H1 (cell line): ENCODE measurements around the gene C9orf50. TPM values are rescaled to one million over a fixed set of nuclear protein-coding genes. Genes with fewer than 3 reads are reported as not detected.

Source experiments
- ASH2L ChIP-seq: fragments of 200-600, 300-600 bp; sonication (generic); IDR thresholded peaks from one replicate; pipeline ENCODE4 v1.7.1; 2017; ENCODE audit warnings: low read length
- BCL11A ChIP-seq, 2 experiments: IDR thresholded peaks; one replicate each; pipeline ENCODE4 v1.6.1; 2011; ENCODE audit warnings: low read depth in 2 of 2, low read length in 2 of 2, mild to moderate bottlenecking in 2 of 2
- CBX8 ChIP-seq: fragments of 300-800, 300-1000 bp; sonication (generic); IDR thresholded peaks from 2 replicates; pipeline ENCODE4 v1.7.1; 2016; ENCODE audit warnings: low read depth, low read length, borderline replicate concordance
- EGR1 ChIP-seq: IDR thresholded peaks from 2 replicates; pipeline ENCODE4 v1.6.1; 2011; ENCODE audit warnings: low read depth, low read length, borderline replicate concordance
- HDAC6 ChIP-seq: IDR thresholded peaks from one replicate; pipeline ENCODE4 v1.7.1; 2012; ENCODE audit warnings: low read depth, mild to moderate bottlenecking, inconsistent platforms, low read length, moderate library complexity
- KDM1A ChIP-seq: fragments of 200-600, 300-600 bp; sonication (generic); IDR thresholded peaks from 2 replicates; pipeline ENCODE4 v1.7.1; 2016; ENCODE audit warnings: mild to moderate bottlenecking, low read length, borderline replicate concordance
- PHF8 ChIP-seq: fragments of 200-600 bp; sonication (generic); conservative IDR thresholded peaks from 2 replicates; pipeline ENCODE4 v1.7.1; 2012; ENCODE audit warnings: low read depth, mild to moderate bottlenecking, inconsistent platforms, low read length, moderate library complexity
- POLR2AphosphoS5 ChIP-seq: IDR thresholded peaks from 2 replicates; pipeline ENCODE4 v1.6.1; 2011; ENCODE audit warnings: low read depth, low read length
- RXRA ChIP-seq: IDR thresholded peaks from 2 replicates; pipeline ENCODE4 v1.6.1; 2011; ENCODE audit warnings: low read depth, mild to moderate bottlenecking, low read length, moderate library complexity; ENCODE audit not compliant: insufficient read depth
- SAP30 ChIP-seq: fragments of 300-600 bp; sonication (generic); IDR thresholded peaks from 2 replicates; pipeline ENCODE4 v1.7.1; 2012; ENCODE audit warnings: low read length, moderate library complexity, mild to moderate bottlenecking, inconsistent platforms; ENCODE audit not compliant: insufficient read depth, insufficient replicate concordance
- SP1 ChIP-seq: IDR thresholded peaks from 2 replicates; pipeline ENCODE4 v1.6.1; 2011; ENCODE audit warnings: low read depth, low read length
- SUZ12 ChIP-seq: fragments of 200-600 bp; sonication (generic); IDR thresholded peaks from 2 replicates; pipeline ENCODE4 v1.6.1; 2012; ENCODE audit warnings: mild to moderate bottlenecking, inconsistent platforms, low read length, moderate library complexity, mixed read lengths
- TBP ChIP-seq: IDR thresholded peaks from 2 replicates; pipeline ENCODE4 v1.6.1; 2011; ENCODE audit warnings: low read depth, low read length, improper control_type of control experiment
- YY1 ChIP-seq: IDR thresholded peaks from 2 replicates; pipeline ENCODE4 v1.6.1; 2011; ENCODE audit warnings: low read depth, mild to moderate bottlenecking, low read length
- polyA plus RNA-seq, 7 experiments: library from polyadenylated mRNA; depleted of rRNA in 3 of 7; stranded (reverse) in 5 of 7; unstranded in 2 of 7; fragments of >200 nt in 5 of 7; fragments of 200-250 nt in 2 of 7; gene quantifications; 1 replicate in 5 of 7; 2 replicates in 1 of 7; 4 replicates in 1 of 7; pipeline versions ENCODE4 v1.2.1 to v1.2.3, GENCODE V29; 2011 to 2013; ENCODE audit warnings: missing spikeins in 2 of 7, mixed read lengths in 2 of 7
- total RNA-seq: library from RNA; stranded (reverse); fragmentation: NEBNext Ultra II Directional; extraction: Animal tissue kit (Norgen Biotek cat#: 25700); gene quantifications from 2 replicates; pipeline ENCODE4 v1.2.1, GENCODE V29; 2021
- TF ChIP-seq, protein P1 (sequence below): IDR thresholded peaks from 2 replicates; pipeline ENCODE4 v1.6.1; 2012; ENCODE audit warnings: inconsistent platforms
- TF ChIP-seq, protein P2 (sequence below), 3 experiments: IDR thresholded peaks; 1 replicate in 2 of 3; 2 replicates in 1 of 3; pipeline versions ENCODE4 v1.5.1 to v1.6.1; 2011; ENCODE audit warnings: low read length in 3 of 3, mild to moderate bottlenecking in 3 of 3, inconsistent platforms in 2 of 3, low read depth in 1 of 3, moderate library complexity in 1 of 3; ENCODE audit not compliant: insufficient read depth in 1 of 3; ENCODE audit errors: control extremely low read depth in 1 of 3

C9orf50 gene
- total and polyA plus RNA-seq, 2 of the 8 experiments (the other 6 are each of a cell fraction or from before 2014, with no cell fraction given): not detected

DNA sequence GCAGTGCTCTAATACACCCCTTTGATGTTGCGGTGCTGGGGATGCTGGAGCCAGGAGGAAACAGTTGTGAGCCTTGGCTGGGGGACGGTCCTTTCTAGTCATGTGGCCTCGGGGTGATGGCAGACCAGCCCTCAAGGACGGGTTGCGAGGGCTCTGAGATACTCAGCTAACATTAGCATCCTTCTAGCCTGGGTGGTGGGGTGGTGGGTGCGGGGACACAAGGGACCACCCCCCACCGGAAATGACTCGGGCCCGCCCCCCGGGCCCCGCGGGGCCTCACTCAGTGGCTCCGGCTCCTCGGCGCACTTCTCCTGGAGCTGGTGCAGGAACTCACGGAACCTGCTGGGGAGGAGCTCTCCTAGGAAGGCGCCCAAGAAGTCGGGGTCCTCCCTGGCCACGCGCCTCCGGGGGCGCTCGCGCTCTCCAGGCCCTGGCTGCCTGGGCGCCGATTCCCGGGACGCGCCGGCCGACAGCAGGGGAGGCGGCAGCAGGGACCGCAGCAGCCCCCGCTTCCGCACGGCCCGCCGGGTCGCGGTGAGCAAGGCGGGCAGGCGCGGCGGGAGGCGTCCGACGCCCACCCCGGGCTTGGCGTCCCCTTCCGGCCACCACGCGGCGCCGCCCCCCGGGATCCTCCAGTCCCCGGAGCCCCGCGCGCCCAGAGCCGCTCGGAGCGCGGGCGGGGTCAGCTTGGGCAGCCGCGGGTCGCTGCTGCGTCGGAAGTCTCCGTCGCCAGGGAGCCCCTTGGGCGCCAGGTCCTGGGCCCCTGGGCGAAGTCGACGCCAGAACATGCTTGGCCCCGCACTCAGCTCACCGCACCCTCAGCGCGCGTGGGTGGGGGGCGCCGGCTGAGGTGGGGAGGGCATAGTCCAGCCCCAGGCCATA lies 873 bp downstream of the C9orf50 start (continued):
- TF ChIP-seq EGR1 (no peak), HDAC6 (no peak), RXRA (no peak), SP1 (no peak), POLR2AphosphoS5 (no peak), SUZ12 (peak; percentile 79), KDM1A (no peak), CBX8 (no peak), YY1 (no peak), TBP (no peak), BCL11A (IDR thresholded peaks at IDR 0.05; ENCODE audit: low read depth in 2 of 2, low read length in 2 of 2) (no peak), PHF8 (0 out of 2 replicates have a peak, but pooled peaks have one; percentile 50), ASH2L (no peak), SAP30 (no peak)
- TF ChIP-seq, protein P1, sequence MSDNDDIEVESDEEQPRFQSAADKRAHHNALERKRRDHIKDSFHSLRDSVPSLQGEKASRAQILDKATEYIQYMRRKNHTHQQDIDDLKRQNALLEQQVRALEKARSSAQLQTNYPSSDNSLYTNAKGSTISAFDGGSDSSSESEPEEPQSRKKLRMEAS: no peak
- TF ChIP-seq, protein P2, sequence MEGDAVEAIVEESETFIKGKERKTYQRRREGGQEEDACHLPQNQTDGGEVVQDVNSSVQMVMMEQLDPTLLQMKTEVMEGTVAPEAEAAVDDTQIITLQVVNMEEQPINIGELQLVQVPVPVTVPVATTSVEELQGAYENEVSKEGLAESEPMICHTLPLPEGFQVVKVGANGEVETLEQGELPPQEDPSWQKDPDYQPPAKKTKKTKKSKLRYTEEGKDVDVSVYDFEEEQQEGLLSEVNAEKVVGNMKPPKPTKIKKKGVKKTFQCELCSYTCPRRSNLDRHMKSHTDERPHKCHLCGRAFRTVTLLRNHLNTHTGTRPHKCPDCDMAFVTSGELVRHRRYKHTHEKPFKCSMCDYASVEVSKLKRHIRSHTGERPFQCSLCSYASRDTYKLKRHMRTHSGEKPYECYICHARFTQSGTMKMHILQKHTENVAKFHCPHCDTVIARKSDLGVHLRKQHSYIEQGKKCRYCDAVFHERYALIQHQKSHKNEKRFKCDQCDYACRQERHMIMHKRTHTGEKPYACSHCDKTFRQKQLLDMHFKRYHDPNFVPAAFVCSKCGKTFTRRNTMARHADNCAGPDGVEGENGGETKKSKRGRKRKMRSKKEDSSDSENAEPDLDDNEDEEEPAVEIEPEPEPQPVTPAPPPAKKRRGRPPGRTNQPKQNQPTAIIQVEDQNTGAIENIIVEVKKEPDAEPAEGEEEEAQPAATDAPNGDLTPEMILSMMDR (IDR thresholded peaks at IDR 0.05; ENCODE audit: control extremely low read depth in 1 of 3, insufficient read depth in 1 of 3, low read depth in 1 of 3, low read length in 3 of 3): peak in 1 of 3 experiments; percentile 17; a peak in 1 of 4 replicates
